Mesenteric fat pad (tissue), 1 donor: ENCODE data around the gene GFRAL. TPM values are rescaled to one million over a fixed set of nuclear protein-coding genes. Genes with fewer than 3 reads are reported as not detected.

Source experiments
- DNase-seq: peaks from one replicate; pipeline ENCODE4 v3.0.0-alpha.2; 2020; ENCODE audit warnings: low spot score
- total RNA-seq: library from RNA; stranded (reverse); fragmentation: NEBNext Ultra II Directional; extraction: Animal tissue kit (Norgen Biotek cat#: 25700); gene quantifications from one replicate; pipeline ENCODE4 v1.2.1, GENCODE V29; 2021
- donor health status: DM: yes; HTN: yes; CAD: no.

The GFRAL gene
- total RNA-seq, 1 donor from 2014 or later: not detected

DNA sequence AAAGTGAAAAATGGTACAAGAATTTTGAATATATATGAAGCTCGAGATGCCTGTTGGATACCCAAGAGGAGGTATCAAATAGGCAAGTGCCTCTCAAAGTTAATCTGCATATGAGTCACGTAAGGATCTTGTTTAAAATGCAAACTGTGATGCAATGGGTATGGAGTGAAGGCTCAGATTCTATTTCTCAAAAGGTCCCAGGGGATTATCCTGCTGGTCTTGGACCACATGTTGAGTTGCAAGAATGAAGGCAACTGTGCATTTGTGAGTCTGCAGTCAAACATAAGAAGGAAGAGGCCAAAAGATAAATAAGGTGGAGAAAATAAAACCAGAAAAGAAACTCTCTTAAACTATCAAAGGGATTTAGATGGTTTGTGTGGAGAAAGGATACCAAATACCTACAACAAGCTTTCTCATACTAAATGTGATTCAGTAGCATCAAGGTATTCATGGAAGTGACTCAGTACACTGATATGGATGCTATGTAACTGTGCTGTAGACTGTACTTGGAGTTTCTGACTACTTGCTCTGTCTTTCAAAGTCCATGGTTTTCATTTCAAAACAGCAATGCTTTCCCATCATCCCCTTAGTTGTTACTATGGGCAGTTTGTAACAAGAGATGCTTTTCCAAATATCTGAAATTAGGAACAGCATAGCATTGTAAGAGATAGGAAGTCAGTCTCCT, 106.3 kb downstream of the GFRAL start:
- no peak for DNase-seq

DNA sequence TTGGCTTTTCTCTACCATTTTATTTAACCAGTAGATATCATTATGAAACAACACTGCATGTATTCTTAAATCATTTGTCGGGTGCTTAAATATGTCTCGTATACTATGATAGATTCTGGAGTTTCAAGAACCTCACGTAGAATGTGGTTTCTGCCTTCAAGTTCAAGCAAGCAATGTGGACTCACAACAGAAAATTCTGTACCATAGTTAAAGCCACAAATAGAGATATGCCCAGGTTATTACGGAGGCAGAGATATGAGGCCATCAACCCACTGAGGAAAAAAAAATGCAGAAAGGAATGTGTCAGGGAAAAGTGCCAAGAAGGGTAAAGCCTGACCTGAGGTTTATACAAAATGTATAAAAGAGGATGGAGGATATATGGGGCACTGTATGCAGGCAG, 109.9 kb downstream of the GFRAL start:
- no peak for DNase-seq

DNA sequence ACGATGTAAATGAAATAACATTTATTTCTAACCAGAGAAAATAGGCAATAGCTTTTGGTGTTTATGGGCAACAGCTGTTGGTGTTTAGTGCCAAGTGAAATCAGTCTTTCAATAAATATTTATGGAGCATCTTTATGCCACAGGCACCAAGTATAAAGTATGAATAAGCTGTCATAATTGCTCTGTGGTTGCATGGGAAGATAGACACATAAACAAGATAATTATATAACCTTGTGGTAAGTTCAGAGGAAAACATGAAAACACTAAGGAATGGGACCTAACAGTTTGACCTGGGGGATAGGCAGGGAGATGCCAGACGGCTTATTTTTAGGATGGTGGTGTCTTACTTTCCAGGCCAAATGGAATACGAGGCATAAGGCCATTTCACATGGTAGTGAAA, 110.9 kb downstream of the GFRAL start:
- DNase-seq: no peak

DNA sequence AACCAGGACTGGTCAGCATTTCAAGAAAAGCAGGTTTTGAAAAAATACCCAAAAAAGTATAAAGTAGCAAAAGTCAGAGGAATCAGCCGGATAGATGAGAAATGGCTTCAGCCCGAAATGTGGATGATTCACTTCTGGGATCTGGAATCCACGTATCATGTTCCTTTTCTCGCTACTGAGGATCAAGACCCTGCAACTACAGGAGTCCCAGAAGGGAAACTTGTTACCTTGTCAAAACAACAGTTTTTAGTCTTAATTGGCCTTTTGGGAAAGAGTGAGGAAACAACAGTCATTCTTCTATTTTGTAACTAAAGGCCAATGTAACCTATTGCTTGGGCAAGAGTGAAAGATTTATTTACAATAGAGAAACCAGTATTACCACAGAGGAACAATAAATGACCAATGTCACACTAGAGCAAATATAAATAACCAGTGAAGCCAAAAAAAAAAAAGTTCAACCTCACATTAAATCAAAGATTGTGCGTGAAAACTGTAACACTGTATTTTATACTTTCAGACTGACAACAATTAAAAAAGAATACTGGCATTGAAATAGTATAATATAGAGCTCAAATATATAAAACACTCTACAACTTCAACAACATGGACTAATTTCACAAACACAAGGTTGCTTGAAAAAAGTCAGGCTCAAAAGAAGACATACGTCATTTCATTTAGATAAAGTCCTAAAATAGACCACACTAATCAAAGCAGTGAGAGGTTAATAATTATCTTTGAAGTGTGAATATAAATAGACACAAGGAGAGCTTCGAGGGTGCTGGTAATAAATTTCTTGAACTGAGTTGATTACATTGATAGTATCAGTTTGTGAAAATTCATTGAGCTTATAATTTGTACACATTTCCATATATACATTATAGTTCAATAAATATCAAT, 116.2 kb downstream of the GFRAL start:
- DNase-seq: no peak

DNA sequence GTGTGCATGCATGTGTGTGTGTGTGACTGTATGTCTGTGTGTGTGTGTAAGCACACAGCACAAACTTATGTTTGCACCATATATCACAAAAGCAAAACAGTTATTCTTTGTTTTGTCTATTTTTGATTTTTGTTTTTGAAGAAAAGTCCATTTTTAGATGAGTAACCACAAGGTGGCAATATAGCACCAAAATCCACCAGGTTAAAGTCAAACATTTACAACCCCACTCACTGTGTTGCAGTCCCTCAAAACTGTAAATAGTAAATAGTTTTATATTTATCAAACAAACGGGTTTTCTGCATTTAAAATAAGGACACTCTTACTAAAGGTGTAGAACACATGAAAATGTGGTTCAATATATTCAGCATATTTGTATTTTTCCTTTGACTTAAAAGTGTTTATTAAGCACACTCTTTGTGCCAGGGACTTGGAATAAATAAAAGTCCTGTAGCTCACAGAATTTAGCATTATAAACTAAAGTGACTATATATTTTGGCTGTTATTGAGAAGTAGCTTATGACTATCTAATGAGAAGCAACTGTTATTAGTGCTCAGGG, 118.5 kb downstream of the GFRAL start:
- DNase-seq: no peak

DNA sequence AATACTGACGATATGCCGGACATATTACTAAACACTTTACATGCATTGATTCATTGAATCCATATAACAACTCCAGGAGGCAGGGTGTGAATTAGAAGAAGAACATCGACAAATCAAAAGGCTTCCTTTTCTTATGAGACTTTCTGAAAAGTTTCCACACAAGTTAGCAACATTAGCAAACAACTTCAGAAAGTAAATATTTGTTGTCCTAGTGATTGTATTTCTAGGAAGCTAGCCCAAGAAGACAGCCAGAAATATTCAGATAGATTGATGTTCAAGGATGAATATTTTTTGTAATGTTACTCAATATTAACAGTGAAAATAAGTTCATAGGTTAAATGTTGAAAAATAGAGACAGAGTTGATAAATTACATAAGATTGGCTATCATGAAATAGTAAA, 120.6 kb downstream of the GFRAL start:
- DNase-seq: no peak

DNA sequence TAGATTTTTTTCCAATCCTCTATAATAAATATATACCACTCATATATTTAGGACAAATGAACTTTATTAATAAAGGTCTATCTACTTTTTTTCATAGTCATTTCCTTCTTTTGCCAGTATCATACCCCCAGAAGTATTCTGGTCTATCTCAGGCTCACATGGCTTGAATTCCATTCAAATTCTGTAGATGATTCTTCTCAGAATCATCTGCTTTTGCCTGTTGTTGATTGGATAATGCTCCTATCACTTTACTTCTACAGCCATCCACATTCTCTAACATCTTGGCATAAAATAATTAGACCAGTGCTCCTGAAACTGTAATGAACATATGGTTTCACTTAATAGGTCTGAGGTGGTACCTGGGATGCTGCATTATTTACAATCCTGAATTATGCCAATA, 121.2 kb downstream of the GFRAL start:
- no peak for DNase-seq

DNA sequence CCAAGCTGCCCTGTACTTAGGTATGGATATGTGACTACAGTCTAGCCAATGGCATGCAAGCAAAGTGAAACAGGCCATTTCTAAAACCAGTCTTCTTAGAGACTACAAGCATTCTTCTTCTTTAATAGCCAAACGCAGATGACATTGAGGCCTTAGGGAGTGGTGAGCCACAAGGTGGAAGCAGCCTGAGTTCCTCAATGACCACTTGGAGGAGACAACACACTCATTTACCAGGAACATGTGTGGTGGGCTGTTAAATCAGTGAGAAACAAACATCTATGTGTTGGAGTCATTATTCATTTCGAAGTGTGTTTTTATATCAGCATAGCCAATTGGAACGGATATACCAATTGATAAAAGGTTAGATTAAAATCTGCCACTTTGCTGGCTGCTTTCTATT, 122.0 kb downstream of the GFRAL start:
- DNase-seq: no peak

DNA sequence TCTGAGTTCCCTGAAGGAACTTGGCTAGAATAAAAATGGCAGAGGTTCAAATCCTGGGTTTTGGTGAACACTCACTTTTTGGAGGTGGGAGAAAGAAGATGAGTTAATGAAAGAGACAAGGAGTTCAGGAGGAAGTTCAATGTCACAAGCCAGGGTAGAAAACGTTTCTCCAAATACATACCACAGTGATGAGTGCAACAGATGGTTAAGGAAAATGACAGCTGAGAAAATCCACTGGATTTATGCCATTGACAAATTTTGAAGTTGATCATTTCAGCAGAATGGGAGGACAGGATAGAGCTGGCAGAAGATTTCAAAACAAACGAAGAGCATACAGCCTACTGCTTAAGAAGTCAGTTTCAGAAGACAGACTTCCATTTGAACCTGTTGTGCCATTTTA, 122.7 kb downstream of the GFRAL start:
- no peak for DNase-seq

Other genes starting within 250 kb of the GFRAL start
- gene HCRTR2, start 153.0 kb upstream of the GFRAL start, total RNA-seq: not detected